ENCODE measurements around the gene TNPO3. TPM values are rescaled to one million over a fixed set of nuclear protein-coding genes. Genes with fewer than 3 reads are reported as not detected.
"Not testable (repeated sequence)": the region's sequence is repeated elsewhere in the genome, so short reads cannot be mapped to it uniquely, and the experiment has no call there.

TNPO3 gene
- total RNA-seq, 1 experiment from 2014 or later = 137 TPM

- DNase-seq (ENCODE audit: low read depth) = no peak
These were observed 40.3 kb downstream of the TNPO3 start for GRCh38 chr7:129014501-129015101.

- DNase-seq (ENCODE audit: low read depth) = no peak
These were observed 41.7 kb downstream of the TNPO3 start for GRCh38 chr7:129013048-129013724.

- DNase-seq (ENCODE audit: low read depth) = no peak
These were observed 42.3 kb downstream of the TNPO3 start for GRCh38 chr7:129012641-129013040.

GRCh38 chr7:129010075-129010474 is 44.8 kb downstream of the TNPO3 start:
- DNase-seq (ENCODE audit: low read depth) = no peak

GRCh38 chr7:129009437-129009836 is 45.5 kb downstream of the TNPO3 start:
- no peak for DNase-seq (ENCODE audit: low read depth)

GRCh38 chr7:129008645-129009414 is 46.1 kb downstream of the TNPO3 start:
- no peak for DNase-seq (ENCODE audit: low read depth)

GRCh38 chr7:129007572-129007971 is 47.3 kb downstream of the TNPO3 start:
- DNase-seq (ENCODE audit: low read depth) = no peak

- DNase-seq (ENCODE audit: low read depth) = no peak
These were observed 48.1 kb downstream of the TNPO3 start for GRCh38 chr7:129006636-129007414.

GRCh38 chr7:129005186-129005585 is 49.7 kb downstream of the TNPO3 start:
- DNase-seq (ENCODE audit: low read depth) = no peak

GRCh38 chr7:128997181-128997580 is 57.7 kb downstream of the TNPO3 start:
- DNase-seq (ENCODE audit: low read depth) = no peak

GRCh38 chr7:128994560-128994959 is 60.4 kb downstream of the TNPO3 start:
- DNase-seq (ENCODE audit: low read depth) = not testable (repeated sequence)

- DNase-seq (ENCODE audit: low read depth) = no peak
These were observed 61.5 kb downstream of the TNPO3 start for GRCh38 chr7:128993419-128993818.

GRCh38 chr7:128989961-128990360 is 65.0 kb downstream of the TNPO3 start:
- DNase-seq (ENCODE audit: low read depth) = no peak

- no peak for DNase-seq (ENCODE audit: low read depth)
These were observed 66.5 kb downstream of the TNPO3 start for GRCh38 chr7:128988372-128988771.

- DNase-seq (ENCODE audit: low read depth) = no peak
These were observed 68.3 kb downstream of the TNPO3 start for GRCh38 chr7:128986609-128987008.

GRCh38 chr7:128985660-128986059 is 69.3 kb downstream of the TNPO3 start:
- DNase-seq (ENCODE audit: low read depth) = no peak

GRCh38 chr7:128982105-128982504 is 72.8 kb downstream of the TNPO3 start:
- DNase-seq (ENCODE audit: low read depth) = no peak

- DNase-seq (ENCODE audit: low read depth) = no peak
These were observed 80.5 kb downstream of the TNPO3 start for GRCh38 chr7:128974241-128974934.

- DNase-seq (ENCODE audit: low read depth) = no peak
These were observed 86.3 kb downstream of the TNPO3 start for GRCh38 chr7:128968624-128969023.

- peak; percentile 27 for DNase-seq (ENCODE audit: low read depth)
These were observed 91.6 kb downstream of the TNPO3 start for GRCh38 chr7:128963327-128963757.

GRCh38 chr7:128962899-128963298 is 92.0 kb downstream of the TNPO3 start:
- no peak for DNase-seq (ENCODE audit: low read depth)
